ENCODE data around the gene FANK1.

- TF ChIP-seq POLR2A (IDR thresholded peaks at IDR 0.05), result no peak
- TF ChIP-seq CTCF (IDR thresholded peaks at IDR 0.05), result no peak
These were observed 161.7 kb downstream of the FANK1 start for GRCh38 chr10:126058104-126058503.
